Cerebellar cortex (tissue), 1 donor: ENCODE measurements around the gene RIMBP2.

Experiments used
- DNase-seq: peaks from one replicate; pipeline ENCODE4 v3.0.0-alpha.2; 2015; ENCODE audit warnings: low spot score

The RIMBP2 gene

GRCh38 chr12:130366159-130366558 lies 349.9 kb downstream of the RIMBP2 start:
- no peak for DNase-seq

DNA sequence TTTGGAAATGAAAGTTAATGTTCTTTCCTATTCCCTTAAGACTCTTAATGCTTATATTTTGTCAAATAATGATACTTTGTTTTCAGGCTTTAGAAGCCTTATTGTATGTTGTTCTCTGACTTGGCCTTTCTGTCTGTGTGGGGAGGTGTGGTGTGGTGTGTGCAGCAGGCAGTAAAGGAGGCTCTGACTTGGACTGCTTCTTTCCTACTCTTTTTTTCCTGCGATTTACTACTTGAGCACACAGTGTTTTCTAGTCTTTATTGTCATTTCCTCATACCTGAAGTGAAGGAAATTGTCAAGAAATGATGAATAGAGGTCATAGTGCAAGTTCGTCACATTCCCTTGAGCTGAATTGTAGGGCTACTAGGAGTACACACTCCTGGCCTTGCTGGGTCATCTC lies 351.5 kb downstream of the RIMBP2 start:
- DNase-seq: no peak

DNA sequence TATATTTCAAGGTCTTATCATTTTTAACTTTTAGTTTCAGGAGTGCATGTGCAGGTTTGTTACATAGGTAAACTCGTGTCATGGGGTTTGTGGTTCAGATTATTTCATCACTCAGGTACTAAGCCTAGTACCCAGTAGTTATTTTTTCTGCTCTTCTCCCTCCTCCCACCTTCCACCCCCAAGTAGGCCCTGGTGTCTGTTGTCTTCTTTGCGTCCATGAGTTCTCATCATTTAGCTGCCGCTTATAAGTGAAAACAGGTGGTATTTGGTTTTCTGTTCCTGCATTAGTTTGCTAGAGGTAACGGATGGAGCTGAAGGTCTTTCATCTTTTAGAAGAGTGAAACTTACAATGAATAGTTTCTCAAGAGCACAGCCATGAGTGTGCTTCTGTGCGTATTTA lies 354.0 kb downstream of the RIMBP2 start:
- no peak for DNase-seq

DNA sequence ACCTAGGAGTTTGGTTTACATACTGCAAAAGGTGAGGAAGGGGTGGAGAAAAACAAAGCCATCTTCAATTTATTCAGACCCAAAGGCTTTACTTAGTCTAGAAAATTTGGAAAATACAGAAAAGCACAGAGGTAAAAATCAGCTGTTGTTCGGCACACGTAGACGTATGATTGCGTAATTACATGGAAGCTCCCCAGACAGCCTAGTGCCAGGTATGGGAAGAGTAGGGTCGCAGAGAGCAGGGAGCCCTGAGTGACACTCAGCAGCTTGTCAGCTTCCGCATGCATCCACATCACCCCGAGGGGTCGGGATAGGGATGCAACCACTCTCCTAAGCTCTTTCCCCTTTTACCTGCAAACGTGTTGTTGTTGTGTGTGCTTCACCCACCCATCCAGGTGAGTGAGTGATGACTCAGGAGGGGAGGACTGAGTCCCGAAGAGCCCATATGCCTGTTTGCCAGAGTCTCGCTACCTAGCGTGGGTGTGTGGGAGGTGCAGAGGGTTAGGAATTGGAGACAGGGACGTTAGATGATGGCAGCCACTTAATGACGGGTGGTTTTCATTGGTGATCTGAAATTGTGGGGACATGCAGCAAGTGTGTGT lies 358.3 kb downstream of the RIMBP2 start:
- no peak for DNase-seq

DNA sequence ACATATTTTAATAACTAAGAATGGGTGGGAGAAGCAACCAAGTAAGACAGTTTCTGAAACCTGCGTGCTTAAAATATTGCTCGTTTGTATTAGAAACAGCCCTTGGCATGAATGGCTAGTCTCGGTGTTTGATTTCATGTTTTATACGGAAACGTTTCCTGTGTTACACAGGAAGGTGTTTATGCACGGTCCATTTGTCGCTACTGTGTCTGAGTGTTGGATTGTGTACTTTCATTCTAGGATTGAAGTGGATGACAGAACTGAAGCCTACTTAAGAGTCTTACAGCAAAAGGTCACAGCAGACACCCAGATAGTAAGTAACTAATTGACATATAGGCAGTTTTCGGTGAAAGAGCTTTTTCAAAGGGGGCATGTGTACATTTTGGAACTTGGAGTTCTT lies 358.9 kb downstream of the RIMBP2 start:
- DNase-seq: no peak

GRCh38 chr12:130356222-130356621 lies 359.9 kb downstream of the RIMBP2 start:
- no peak for DNase-seq

- DNase-seq: no peak
Measured at GRCh38 chr12:130354407-130354806, 361.7 kb downstream of the RIMBP2 start.

- no peak for DNase-seq
Measured at GRCh38 chr12:130353081-130353480, 363.0 kb downstream of the RIMBP2 start.

DNA sequence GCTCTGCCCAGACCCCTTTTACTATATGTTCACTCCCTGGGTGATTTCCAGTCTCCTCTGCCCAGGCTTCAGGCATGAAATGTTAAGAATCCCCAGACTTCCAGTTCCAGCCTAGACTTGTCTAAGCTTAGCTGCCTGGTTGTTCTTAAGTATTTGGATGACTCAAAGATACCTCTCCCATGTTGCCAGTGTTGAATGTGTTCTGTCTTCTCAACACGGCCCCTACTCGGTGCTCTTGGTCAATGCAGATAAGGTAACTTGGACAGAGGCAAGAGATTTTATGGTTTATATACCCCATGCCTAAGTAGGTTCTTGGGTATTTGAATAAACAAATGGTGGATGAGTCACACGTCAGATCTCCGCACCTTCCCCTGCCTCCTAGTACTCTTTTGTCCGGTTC lies 364.8 kb downstream of the RIMBP2 start:
- DNase-seq: no peak

- no peak for DNase-seq
Measured at GRCh38 chr12:130350715-130351114, 365.4 kb downstream of the RIMBP2 start.

DNA sequence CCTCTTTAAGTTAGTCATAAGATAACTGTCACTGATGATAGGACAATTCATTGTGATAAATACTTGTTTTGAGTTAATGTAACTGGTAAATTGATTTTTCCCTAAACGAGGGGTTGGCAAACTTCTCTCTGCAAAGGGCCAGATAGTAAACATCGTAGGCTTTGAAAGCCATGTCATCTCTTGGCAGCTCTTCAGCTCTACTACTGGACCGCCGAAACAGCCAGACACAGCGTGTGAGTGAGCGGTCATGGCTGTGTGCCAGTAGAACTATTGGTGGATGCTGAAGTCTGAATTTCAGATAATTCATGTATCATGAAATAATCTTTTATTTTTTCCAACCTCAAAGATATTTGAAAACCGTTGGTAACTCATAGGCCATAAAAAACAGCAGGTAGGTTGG lies 368.5 kb downstream of the RIMBP2 start:
- DNase-seq: no peak
